ENCODE results near the gene VCAN.

GRCh38 chr5:83494666-83495065, 23.1 kb downstream of the VCAN start:
- TF ChIP-seq RFX5 (IDR thresholded peaks at IDR 0.05; ENCODE audit: borderline replicate concordance, low read depth, low read length) = no peak
- no peak for TF ChIP-seq JUND (IDR thresholded peaks at IDR 0.05; ENCODE audit: low read length)
- no peak for TF ChIP-seq CTCF (IDR thresholded peaks at IDR 0.05; ENCODE audit: control extremely low read depth in 1 of 3, insufficient read depth in 1 of 3, low read depth in 1 of 3, low read length in 3 of 3)
- TF ChIP-seq, protein P1, sequence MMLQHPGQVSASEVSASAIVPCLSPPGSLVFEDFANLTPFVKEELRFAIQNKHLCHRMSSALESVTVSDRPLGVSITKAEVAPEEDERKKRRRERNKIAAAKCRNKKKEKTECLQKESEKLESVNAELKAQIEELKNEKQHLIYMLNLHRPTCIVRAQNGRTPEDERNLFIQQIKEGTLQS (IDR thresholded peaks at IDR 0.05; ENCODE audit: insufficient read depth, low read depth, low read length) = no peak
- TF ChIP-seq SP1 (IDR thresholded peaks at IDR 0.05; ENCODE audit: low read depth, low read length) = no peak
- no peak for TF ChIP-seq ASH2L (IDR thresholded peaks at IDR 0.05; ENCODE audit: low read length)
- TF ChIP-seq ZNF274 (IDR thresholded peaks at IDR 0.05; ENCODE audit: borderline replicate concordance, extremely low read depth, low read length) = no peak
- no peak for TF ChIP-seq POLR2A (IDR thresholded peaks at IDR 0.05; ENCODE audit: control extremely low read depth in 1 of 2, low read depth in 2 of 2, low read length in 2 of 2)
- TF ChIP-seq BACH1 (IDR thresholded peaks at IDR 0.05; ENCODE audit: low read length) = no peak

Measured in H1 (cell line).